ENCODE results near the gene OR2AT4.
"Not testable (repeated sequence)": the region's sequence is repeated elsewhere in the genome, so short reads cannot be mapped to it uniquely, and the experiment has no call there.

OR2AT4 gene

GRCh38 chr11:75105462-75105925, 8.8 kb upstream of the OR2AT4 start:
- DNase-seq (ENCODE audit: low read depth), result no peak
- H3K4me3 ChIP-seq (ENCODE audit: low read depth, low read length), result no peak overlapping the region

- H3K4me3 ChIP-seq (ENCODE audit: low read depth, low read length), result no peak overlapping the region
- peak; percentile 16 for DNase-seq (ENCODE audit: low read depth)
Measured at GRCh38 chr11:75103380-75104026, 6.8 kb upstream of the OR2AT4 start.

GRCh38 chr11:75101424-75102128, 4.9 kb upstream of the OR2AT4 start:
- H3K4me3 ChIP-seq (ENCODE audit: low read depth, low read length), result no peak overlapping the region
- DNase-seq (ENCODE audit: low read depth), result no peak

- peak; percentile 10 for DNase-seq (ENCODE audit: low read depth)
- H3K4me3 ChIP-seq (ENCODE audit: low read depth, low read length), result no peak overlapping the region
Measured at GRCh38 chr11:75100314-75100713, 3.6 kb upstream of the OR2AT4 start.

- H3K4me3 ChIP-seq (ENCODE audit: low read depth, low read length), result no peak overlapping the region
- no peak for DNase-seq (ENCODE audit: low read depth)
Measured at GRCh38 chr11:75099635-75100034, 3.0 kb upstream of the OR2AT4 start.

GRCh38 chr11:75098835-75099439, 2.3 kb upstream of the OR2AT4 start:
- not testable (repeated sequence) for H3K4me3 ChIP-seq (ENCODE audit: low read depth, low read length); DNase-seq (ENCODE audit: low read depth)

GRCh38 chr11:75098181-75098580, 1.5 kb upstream of the OR2AT4 start:
- H3K4me3 ChIP-seq (ENCODE audit: low read depth, low read length); DNase-seq (ENCODE audit: low read depth): not testable (repeated sequence)

- H3K4me3 ChIP-seq (ENCODE audit: low read depth, low read length), result no peak overlapping the region
- no peak for DNase-seq (ENCODE audit: low read depth)
Measured at GRCh38 chr11:75097173-75097557, 489 bp upstream of the OR2AT4 start.

- not testable (repeated sequence) for DNase-seq (ENCODE audit: low read depth); H3K4me3 ChIP-seq (ENCODE audit: low read depth, low read length)
Measured at GRCh38 chr11:75094382-75094781, 2.3 kb downstream of the OR2AT4 start.

- no peak overlapping the region for H3K4me3 ChIP-seq (ENCODE audit: low read depth, low read length)
- DNase-seq (ENCODE audit: low read depth), result no peak
Measured at GRCh38 chr11:75090671-75091177, 6.0 kb downstream of the OR2AT4 start.

GRCh38 chr11:75087319-75088305, 9.1 kb downstream of the OR2AT4 start:
- DNase-seq (ENCODE audit: low read depth), result no peak
- no peak overlapping the region for H3K4me3 ChIP-seq (ENCODE audit: low read depth, low read length)

GRCh38 chr11:75084883-75085282, 11.8 kb downstream of the OR2AT4 start:
- no peak overlapping the region for H3K4me3 ChIP-seq (ENCODE audit: low read depth, low read length)
- DNase-seq (ENCODE audit: low read depth), result no peak

GRCh38 chr11:75083217-75083605, 13.5 kb downstream of the OR2AT4 start:
- no peak for DNase-seq (ENCODE audit: low read depth)
- H3K4me3 ChIP-seq (ENCODE audit: low read depth, low read length), result no peak overlapping the region

GRCh38 chr11:75082601-75083216, 14.0 kb downstream of the OR2AT4 start:
- H3K4me3 ChIP-seq (ENCODE audit: low read depth, low read length), result no peak overlapping the region
- DNase-seq (ENCODE audit: low read depth), result no peak

GRCh38 chr11:75079546-75079945, 17.1 kb downstream of the OR2AT4 start:
- no peak for DNase-seq (ENCODE audit: low read depth)
- no peak overlapping the region for H3K4me3 ChIP-seq (ENCODE audit: low read depth, low read length)

- no peak for DNase-seq (ENCODE audit: low read depth)
Measured at GRCh38 chr11:75078233-75078632, 18.4 kb downstream of the OR2AT4 start.

GRCh38 chr11:75077316-75077715, 19.4 kb downstream of the OR2AT4 start:
- H3K4me3 ChIP-seq (ENCODE audit: low read depth, low read length), result no peak overlapping the region
- no peak for DNase-seq (ENCODE audit: low read depth)

More at GRCh38 chr11:75078233-75078632, 18.4 kb downstream of the OR2AT4 start:
- no peak overlapping the region for H3K4me3 ChIP-seq (ENCODE audit: low read depth, low read length)

- no peak overlapping the region for H3K4me3 ChIP-seq (ENCODE audit: low read depth, low read length)
- DNase-seq (ENCODE audit: low read depth), result no peak
Measured at GRCh38 chr11:75076671-75077070, 20.0 kb downstream of the OR2AT4 start.
